Esophagus squamous epithelium (tissue), 5 donors: ENCODE results near the gene IRX3. TPM values are rescaled to one million over a fixed set of nuclear protein-coding genes. Genes with fewer than 3 reads are reported as not detected.

Experiments used
- DNase-seq: peaks from one replicate; lab custom pipeline; 2025; lab: John Stamatoyannopoulos, UW
- H3K27ac ChIP-seq, 4 donors: fragments of 200-600 bp; sonication (generic); one replicate each; pipeline ENCODE4 v1.5.1; 2016 to 2019; ENCODE audit warnings: mild to moderate bottlenecking in 1 of 4
- H3K27me3 ChIP-seq, 4 donors: fragments of 200-600 bp; sonication (generic); 1 replicate in 3 of 4; 2 replicates in 1 of 4; pipeline versions ENCODE4 v1.5.1 to v1.6.0; 2017 to 2021; ENCODE audit warnings: antibody characterized with exemption in 1 of 4
- H3K36me3 ChIP-seq, 3 donors: fragments of 200-600 bp; sonication (generic); one replicate each; pipeline ENCODE4 v1.5.1; 2016 to 2019
- H3K4me1 ChIP-seq, 3 donors: fragments of 200-600 bp; sonication (generic); one replicate each; pipeline ENCODE4 v1.5.1; 2017 to 2019
- H3K4me3 ChIP-seq, 4 donors: fragments of 200-600 bp; sonication (generic); 1 replicate in 3 of 4; 2 replicates in 1 of 4; pipeline ENCODE4 v1.5.1; 2016 to 2019; ENCODE audit warnings: mild to moderate bottlenecking in 2 of 4, moderate library complexity in 1 of 4
- H3K9me3 ChIP-seq, 3 donors: fragments of 200-600 bp; sonication (generic); one replicate each; pipeline ENCODE4 v1.5.1; 2016 to 2019
- POLR2A ChIP-seq, 4 donors: fragments of 450-650 bp; IDR thresholded peaks; one replicate each; pipeline ENCODE4 v1.6.1; 2017; ENCODE audit warnings: antibody characterized with exemption in 4 of 4, mild to moderate bottlenecking in 4 of 4, moderate library complexity in 3 of 4
- WGBS, 2 donors: methylation state at CpG; one replicate each; pipeline ENCODE4 v1.1.5; 2018; 5-methylcytosine and 5-hydroxymethylcytosine counted together
- intact Hi-C: fragments of 100-400 bp; cut with DNase I; formaldehyde crosslinking; loops from one replicate; pipeline ENCODE4 v1.15.0; 2022
- total RNA-seq, 4 donors: library from RNA; depleted of rRNA; stranded (reverse); fragments of >200 nt; gene quantifications; one replicate each; pipeline ENCODE4 v1.1.0, GENCODE V29; 2016
- TF ChIP-seq, protein P1 (sequence below), 6 experiments: fragments of 450-650 bp in 4 of 6; fragments of 200-600 bp in 2 of 6; sonication (generic) in 2 of 6; IDR thresholded peaks; one replicate each; pipeline ENCODE4 v1.5.1; 2016 to 2019; ENCODE audit warnings: antibody characterized with exemption in 6 of 6, mild to moderate bottlenecking in 4 of 6, moderate library complexity in 4 of 6
- donor health status: DM: yes; HTN: yes; CAD: no.

The IRX3 gene
- total RNA-seq, 4 donors from 2014 or later = 18.1 to 27.4 (median 26.4) TPM

DNA sequence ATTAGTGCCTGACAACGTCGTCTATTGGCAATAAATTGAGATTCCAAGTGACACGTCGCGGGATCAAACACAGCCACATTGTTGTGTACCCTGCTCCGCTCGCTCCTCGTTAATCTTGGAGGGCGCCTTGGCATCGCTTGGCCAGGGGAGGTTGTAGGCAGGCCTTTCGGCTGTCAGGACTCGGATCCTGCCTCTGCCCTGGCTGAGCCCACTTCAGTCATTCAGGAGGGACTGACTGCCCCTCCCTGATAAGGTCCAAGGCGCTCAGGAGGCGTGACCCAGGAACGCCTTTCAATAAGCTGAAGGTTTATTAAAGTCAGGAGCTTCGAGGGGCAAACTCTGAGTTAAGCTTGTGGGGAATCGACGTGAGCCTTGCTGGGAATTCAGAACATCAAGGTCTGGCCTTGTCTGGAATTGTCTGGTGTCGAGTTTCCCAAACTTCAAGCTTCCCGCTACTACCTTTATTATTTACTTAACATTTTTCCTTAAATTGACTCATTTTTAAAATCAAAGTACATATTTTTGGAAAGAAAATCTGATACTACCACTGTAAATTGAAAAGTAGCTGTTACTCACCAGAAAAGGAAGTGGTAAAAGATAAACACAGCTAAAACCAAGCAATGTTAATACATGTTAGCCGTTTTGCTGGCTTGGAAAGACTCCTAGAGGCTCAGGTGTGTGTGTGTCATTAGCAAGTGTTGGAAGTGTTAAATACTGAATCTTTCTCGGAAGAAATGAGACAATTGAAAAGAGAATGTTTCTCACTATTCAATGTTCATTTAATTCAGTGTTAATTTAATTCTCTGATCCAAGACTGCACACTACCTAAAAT lies 5.3 kb upstream of the IRX3 start:
- intact Hi-C loops = no loop called here
- no peak for DNase-seq
- Histone ChIP-seq H3K4me1 (peaks cover 8 to 37% (median 14%) of the 10 kb centered on the region in 3 donors), H3K9me3 (peaks cover 0 to 3% (median 0%) of the 10 kb centered on the region in 3 donors), H3K36me3 (peaks cover 0 to 7% (median 0%) of the 10 kb centered on the region in 3 donors), H3K27me3 (peaks cover 0 to 79% (median 17%) of the 10 kb centered on the region in 4 donors), H3K4me3 (no peak overlapping the region), H3K27ac (peak overlapping the region in 1 of 4 donors; percentile 22)
- no peak for TF ChIP-seq POLR2A (IDR thresholded peaks at IDR 0.05)
- TF ChIP-seq, protein P1, sequence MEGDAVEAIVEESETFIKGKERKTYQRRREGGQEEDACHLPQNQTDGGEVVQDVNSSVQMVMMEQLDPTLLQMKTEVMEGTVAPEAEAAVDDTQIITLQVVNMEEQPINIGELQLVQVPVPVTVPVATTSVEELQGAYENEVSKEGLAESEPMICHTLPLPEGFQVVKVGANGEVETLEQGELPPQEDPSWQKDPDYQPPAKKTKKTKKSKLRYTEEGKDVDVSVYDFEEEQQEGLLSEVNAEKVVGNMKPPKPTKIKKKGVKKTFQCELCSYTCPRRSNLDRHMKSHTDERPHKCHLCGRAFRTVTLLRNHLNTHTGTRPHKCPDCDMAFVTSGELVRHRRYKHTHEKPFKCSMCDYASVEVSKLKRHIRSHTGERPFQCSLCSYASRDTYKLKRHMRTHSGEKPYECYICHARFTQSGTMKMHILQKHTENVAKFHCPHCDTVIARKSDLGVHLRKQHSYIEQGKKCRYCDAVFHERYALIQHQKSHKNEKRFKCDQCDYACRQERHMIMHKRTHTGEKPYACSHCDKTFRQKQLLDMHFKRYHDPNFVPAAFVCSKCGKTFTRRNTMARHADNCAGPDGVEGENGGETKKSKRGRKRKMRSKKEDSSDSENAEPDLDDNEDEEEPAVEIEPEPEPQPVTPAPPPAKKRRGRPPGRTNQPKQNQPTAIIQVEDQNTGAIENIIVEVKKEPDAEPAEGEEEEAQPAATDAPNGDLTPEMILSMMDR (IDR thresholded peaks at IDR 0.05) = no peak
- WGBS, 2 donors = 17 to 20% methylated on average over 8 to 12 of the region's 22 CpGs

DNA sequence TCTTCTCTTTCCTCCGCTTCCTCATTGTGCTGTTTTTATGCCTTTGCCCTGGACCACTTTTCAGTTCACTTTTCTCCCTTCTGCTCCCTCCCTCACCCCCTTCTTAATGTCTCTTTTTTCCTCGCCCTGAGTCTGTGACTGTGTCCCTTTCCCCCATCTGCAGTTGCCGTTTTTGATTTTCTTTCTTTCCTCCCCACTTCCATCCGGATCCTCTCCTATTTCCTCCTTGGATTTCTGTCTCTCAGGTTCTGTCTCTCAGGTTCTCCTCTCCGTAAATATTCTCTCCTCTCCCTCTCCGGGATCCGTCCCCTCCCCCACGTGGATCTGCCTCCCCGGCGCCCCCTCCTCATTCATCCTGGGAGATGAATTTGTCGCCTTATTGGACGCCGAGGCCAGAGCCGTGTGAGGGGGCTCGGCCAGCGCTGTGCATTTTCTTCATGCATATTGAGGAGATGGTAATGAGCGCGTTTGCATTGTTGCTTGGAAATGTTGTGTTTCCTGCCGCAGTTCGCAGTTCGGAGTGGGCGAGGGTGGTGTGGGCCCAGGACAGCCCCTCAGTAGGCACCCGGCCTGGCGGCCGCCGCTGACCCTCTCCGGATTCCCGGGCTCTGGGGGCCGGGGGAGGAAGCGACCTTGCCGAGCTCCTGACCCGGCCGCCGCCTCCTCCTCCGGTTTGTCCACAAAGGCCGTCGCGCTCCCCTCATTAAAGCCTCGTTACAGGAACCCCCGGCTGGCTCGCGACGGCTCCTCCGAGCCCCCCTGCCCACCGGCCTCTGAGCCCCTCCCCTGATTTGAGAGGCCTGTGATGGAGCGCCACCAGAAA lies 4.5 kb upstream of the IRX3 start:
- Histone ChIP-seq H3K9me3 (no peaks in the 10 kb centered on the region), H3K27ac (no peak overlapping the region), H3K4me1 (peaks cover 8 to 44% (median 14%) of the 10 kb centered on the region in 3 donors), H3K27me3 (peaks cover 0 to 87% (median 17%) of the 10 kb centered on the region in 4 donors), H3K36me3 (peaks cover 0 to 7% (median 0%) of the 10 kb centered on the region in 3 donors), H3K4me3 (no peak overlapping the region)
- DNase-seq = no peak
- TF ChIP-seq, protein P1 (IDR thresholded peaks at IDR 0.05) = no peak
- no peak for TF ChIP-seq POLR2A (IDR thresholded peaks at IDR 0.05)
- intact Hi-C loops = no loop called here
- WGBS, 2 donors = 29 to 45% methylated on average over 18 to 29 of the region's 46 CpGs

DNA sequence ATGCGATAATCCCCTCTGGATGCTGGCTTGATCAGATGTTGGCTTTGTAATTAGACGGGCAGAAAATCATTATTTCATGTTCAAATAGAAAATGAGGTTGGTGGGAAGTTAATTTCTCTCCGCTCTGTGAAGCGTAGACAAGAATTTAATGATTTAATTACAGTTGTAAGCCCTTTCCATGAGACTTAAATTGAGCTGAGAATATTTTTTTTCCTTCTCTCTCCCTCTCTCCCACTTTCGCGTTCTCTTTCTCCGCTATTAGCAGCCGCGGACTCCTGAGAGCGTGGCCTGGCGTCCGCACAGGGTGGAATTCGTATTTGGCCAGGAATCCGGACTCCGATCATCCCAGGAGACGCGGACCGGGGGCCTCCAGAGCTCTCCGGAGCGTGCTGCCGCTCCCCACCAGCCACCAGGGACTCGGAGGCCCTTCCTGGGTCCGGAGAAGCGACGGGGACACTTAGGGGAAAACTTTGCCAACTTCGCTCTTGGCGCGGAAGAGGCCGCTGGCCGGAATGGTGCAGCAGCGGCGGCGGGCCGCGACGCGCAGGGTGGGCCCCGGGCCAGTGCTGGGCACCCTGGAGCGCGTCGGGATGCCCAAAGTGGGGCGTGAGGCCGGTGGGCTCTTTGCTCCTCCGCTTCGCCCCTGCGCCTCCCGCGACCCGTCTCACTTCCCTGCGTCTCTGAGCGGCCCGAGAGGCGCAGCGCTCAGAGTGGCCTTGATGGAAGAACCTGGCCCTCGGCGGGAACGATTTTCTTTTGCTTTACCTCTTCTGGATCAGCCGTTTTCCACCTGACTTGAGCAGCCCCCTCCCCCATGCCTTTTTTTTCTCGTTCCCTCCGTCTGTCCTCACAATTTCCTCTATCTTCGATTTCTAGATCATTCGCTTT lies 3.6 kb upstream of the IRX3 start:
- no peak for DNase-seq
- TF ChIP-seq POLR2A (IDR thresholded peaks at IDR 0.05) = no peak
- TF ChIP-seq, protein P1 (IDR thresholded peaks at IDR 0.05) = no peak
- Histone ChIP-seq H3K27ac (no peak overlapping the region), H3K9me3 (no peaks in the 10 kb centered on the region), H3K27me3 (peaks cover 0 to 89% (median 17%) of the 10 kb centered on the region in 4 donors), H3K4me1 (peaks cover 8 to 52% (median 14%) of the 10 kb centered on the region in 3 donors), H3K36me3 (peaks cover 0 to 7% (median 0%) of the 10 kb centered on the region in 3 donors), H3K4me3 (peak overlapping the region in 1 of 4 donors; percentile 12)
- WGBS, 2 donors = 41 to 70% methylated on average over 36 to 53 of the region's 62 CpGs
- intact Hi-C loops = loop anchor here (5.0 kb wide), 1 partner anchor 642 kb away; the partner anchor contains the start of gene IRX5

GRCh38 chr16:54289242-54289944 lies 2.8 kb upstream of the IRX3 start:
- intact Hi-C loops = loop anchor here (5.0 kb wide), 1 partner anchor 643 kb away; the partner anchor contains the start of gene IRX5
- Histone ChIP-seq H3K27me3 (peaks cover 0 to 92% (median 17%) of the 10 kb centered on the region in 4 donors), H3K36me3 (peaks cover 0 to 7% (median 0%) of the 10 kb centered on the region in 3 donors), H3K4me3 (no peak overlapping the region), H3K4me1 (peaks cover 8 to 60% (median 14%) of the 10 kb centered on the region in 3 donors), H3K9me3 (no peaks in the 10 kb centered on the region), H3K27ac (no peak overlapping the region)
- no peak for DNase-seq
- WGBS, 2 donors = 50 to 54% methylated on average over 34 to 44 of the region's 57 CpGs
- TF ChIP-seq POLR2A (IDR thresholded peaks at IDR 0.05) = no peak
- TF ChIP-seq, protein P1 (IDR thresholded peaks at IDR 0.05) = no peak
